ENCODE results near the gene CFAP92.

The CFAP92 gene

GRCh38 chr3:129026728-129027543 is 33.1 kb upstream of the CFAP92 start:
- H3K9me2 ChIP-seq (ENCODE audit: low read depth, low read length), result no peaks in the 10 kb centered on the region
- no peaks in the 10 kb centered on the region for H3K79me2 ChIP-seq (ENCODE audit: insufficient read depth, low read length)
- H4K20me1 ChIP-seq (ENCODE audit: insufficient read depth, low read length), result no peaks in the 10 kb centered on the region
- peak overlapping the region; percentile 63 for H3K4me3 ChIP-seq (ENCODE audit: low read depth, low read length, poor library complexity, severe bottlenecking)
- no peak for TF ChIP-seq EZH2 (IDR thresholded peaks at IDR 0.05; ENCODE audit: borderline replicate concordance, low read length)
- TF ChIP-seq CTCF (IDR thresholded peaks at IDR 0.05; ENCODE audit: low read length), result peak; percentile 98
- H3K9ac ChIP-seq (ENCODE audit: low read length), result peak overlapping the region; percentile 65
- no peaks in the 10 kb centered on the region for H3K9me3 ChIP-seq (ENCODE audit: low read length)
- H3K4me1 ChIP-seq (ENCODE audit: insufficient read depth, low read length, severe bottlenecking), result peaks cover 15% of the 10 kb centered on the region
- H3F3A ChIP-seq (ENCODE audit: insufficient read depth, low read length), result no peaks in the 10 kb centered on the region
- no peak overlapping the region for H3K27ac ChIP-seq (ENCODE audit: low read depth, low read length, poor library complexity, severe bottlenecking)
- H2AFZ ChIP-seq (ENCODE audit: low read length), result peak overlapping the region; percentile 93
- no peaks in the 10 kb centered on the region for H3K27me3 ChIP-seq (ENCODE audit: insufficient read depth, low read length)
- H3K4me2 ChIP-seq (ENCODE audit: low read length), result peak overlapping the region; percentile 67
- no peaks in the 10 kb centered on the region; the same call in 1 of the 2 replicates for H3K36me3 ChIP-seq (ENCODE audit: insufficient read depth, low read length)

GRCh38 chr3:129025691-129026435 is 32.0 kb upstream of the CFAP92 start:
- Histone ChIP-seq H3K9me2 (ENCODE audit: low read depth, low read length) (no peaks in the 10 kb centered on the region), H3K4me1 (ENCODE audit: insufficient read depth, low read length, severe bottlenecking) (peaks cover 15% of the 10 kb centered on the region), H3K27ac (ENCODE audit: low read depth, low read length, poor library complexity, severe bottlenecking) (no peak overlapping the region), H3K9me3 (ENCODE audit: low read length) (no peaks in the 10 kb centered on the region), H3K27me3 (ENCODE audit: insufficient read depth, low read length) (no peaks in the 10 kb centered on the region), H3F3A (ENCODE audit: insufficient read depth, low read length) (no peaks in the 10 kb centered on the region), H4K20me1 (ENCODE audit: insufficient read depth, low read length) (no peaks in the 10 kb centered on the region), H3K4me2 (ENCODE audit: low read length) (peak overlapping the region; percentile 67; the same call in 1 of the 2 replicates), H3K36me3 (ENCODE audit: insufficient read depth, low read length) (no peaks in the 10 kb centered on the region; the same call in 1 of the 2 replicates), H3K4me3 (ENCODE audit: low read depth, low read length, poor library complexity, severe bottlenecking) (peak overlapping the region; percentile 63), H2AFZ (ENCODE audit: low read length) (no peak overlapping the region), H3K79me2 (ENCODE audit: insufficient read depth, low read length) (no peaks in the 10 kb centered on the region), H3K9ac (ENCODE audit: low read length) (no peak overlapping the region; the same call in 1 of the 2 replicates)
- TF ChIP-seq EZH2 (IDR thresholded peaks at IDR 0.05; ENCODE audit: borderline replicate concordance, low read length) (no peak), CTCF (IDR thresholded peaks at IDR 0.05; ENCODE audit: low read length) (no peak)

- no peak overlapping the region for H2AFZ ChIP-seq (ENCODE audit: low read length)
- no peaks in the 10 kb centered on the region; the same call in 1 of the 2 replicates for H3K36me3 ChIP-seq (ENCODE audit: insufficient read depth, low read length)
- peaks cover 15% of the 10 kb centered on the region for H3K4me1 ChIP-seq (ENCODE audit: insufficient read depth, low read length, severe bottlenecking)
These were observed 31.2 kb upstream of the CFAP92 start for GRCh38 chr3:129025108-129025507.

More at GRCh38 chr3:129025108-129025507, 31.2 kb upstream of the CFAP92 start:
- H3K27me3 ChIP-seq (ENCODE audit: insufficient read depth, low read length), result no peaks in the 10 kb centered on the region
- TF ChIP-seq EZH2 (IDR thresholded peaks at IDR 0.05; ENCODE audit: borderline replicate concordance, low read length) (no peak), CTCF (IDR thresholded peaks at IDR 0.05; ENCODE audit: low read length) (no peak)
- H3K4me3 ChIP-seq (ENCODE audit: low read depth, low read length, poor library complexity, severe bottlenecking), result no peak overlapping the region
- H3K79me2 ChIP-seq (ENCODE audit: insufficient read depth, low read length), result no peaks in the 10 kb centered on the region
- H3K9ac ChIP-seq (ENCODE audit: low read length), result no peak overlapping the region
- no peaks in the 10 kb centered on the region for H3K9me3 ChIP-seq (ENCODE audit: low read length)
- H3K4me2 ChIP-seq (ENCODE audit: low read length), result no peak overlapping the region
- no peaks in the 10 kb centered on the region for H4K20me1 ChIP-seq (ENCODE audit: insufficient read depth, low read length)
- H3K9me2 ChIP-seq (ENCODE audit: low read depth, low read length), result no peaks in the 10 kb centered on the region
- no peak overlapping the region for H3K27ac ChIP-seq (ENCODE audit: low read depth, low read length, poor library complexity, severe bottlenecking)
- H3F3A ChIP-seq (ENCODE audit: insufficient read depth, low read length), result no peaks in the 10 kb centered on the region

Data from OCI-LY1 (cell line).